Transverse colon (tissue), 4 donors: Measurements from ENCODE around the gene FOXD2. TPM values are rescaled to one million over a fixed set of nuclear protein-coding genes. Genes with fewer than 3 reads are reported as not detected.
A peak's percentile ranks its signal among the peaks of the same experiment; 100 is the strongest.

ENCODE experiments used
- DNase-seq: peaks from one replicate; pipeline ENCODE4 v3.0.0-alpha.2; 2019
- H3K27ac ChIP-seq, 4 donors: fragments of 200-600 bp; sonication (generic); 2 replicates each; pipeline ENCODE4 v1.5.1; 2016 to 2018; ENCODE audit warnings: inconsistent platforms in 4 of 4
- H3K27me3 ChIP-seq: fragments of 200-600 bp; sonication (generic); 2 replicates; pipeline ENCODE4 v1.5.1; 2017; ENCODE audit warnings: inconsistent platforms
- H3K36me3 ChIP-seq, 4 donors: fragments of 200-600 bp; sonication (generic); 2 replicates each; pipeline ENCODE4 v1.5.1; 2017 to 2019; ENCODE audit warnings: inconsistent platforms in 4 of 4
- H3K4me1 ChIP-seq, 4 donors: fragments of 200-600 bp; sonication (generic); 2 replicates each; pipeline ENCODE4 v1.5.1; 2017 to 2020; ENCODE audit warnings: inconsistent platforms in 4 of 4
- H3K4me3 ChIP-seq, 4 donors: fragments of 200-600 bp; sonication (generic); 1 replicate in 1 of 4; 2 replicates in 3 of 4; pipeline versions ENCODE4 v1.5.1 to v1.6.1; 2017 to 2019; ENCODE audit warnings: inconsistent platforms in 4 of 4
- H3K9me3 ChIP-seq, 2 donors: fragments of 200-600 bp; sonication (generic); 2 replicates each; pipeline ENCODE4 v1.5.1; 2017 to 2019; ENCODE audit warnings: inconsistent platforms in 2 of 2
- EP300 ChIP-seq: sonication (generic); formaldehyde crosslinking; IDR thresholded peaks from one replicate; pipeline ENCODE4 v1.6.1; 2017; ENCODE audit warnings: antibody characterized with exemption, low read depth
- POLR2A ChIP-seq: fragments of 450-650 bp; IDR thresholded peaks from one replicate; pipeline ENCODE4 v1.6.1; 2016; ENCODE audit warnings: antibody characterized with exemption, mild to moderate bottlenecking, moderate library complexity
- POLR2AphosphoS5 ChIP-seq, 3 donors: sonication (generic); formaldehyde crosslinking; IDR thresholded peaks; one replicate each; pipeline ENCODE4 v1.6.1; 2016; ENCODE audit warnings: antibody characterized with exemption in 3 of 3
- WGBS, 2 donors: methylation state at CpG; one replicate each; pipeline ENCODE4 v1.1.5; 2018; ENCODE audit warnings: low coverage in 1 of 2; 5-methylcytosine and 5-hydroxymethylcytosine counted together
- in situ Hi-C, 4 donors: fragments of 200-750 bp; cut with MboI; loops; one replicate each; pipeline versions ENCODE4 v1.15.0 to v1.15.1; 2017; ENCODE audit warnings: low sequenced_read_pairs in 3 of 4, low pct_ligation_motif_present in 1 of 4, low pct_unique_long_range_greater_than_20kb in 1 of 4
- intact Hi-C: fragments of 100-400 bp; cut with DNase I; formaldehyde crosslinking; loops from one replicate; pipeline ENCODE4 v1.15.1; 2023; ENCODE audit warnings: low total_unique reads
- total RNA-seq, 4 donors: library from RNA; depleted of rRNA; stranded (reverse); fragments of >200 nt; gene quantifications; one replicate each; pipeline ENCODE4 v1.1.0, GENCODE V29; 2016
- TF ChIP-seq, protein P1 (sequence below), 5 experiments: fragments of 200-600 bp in 3 of 5; fragments of 450-650 bp in 2 of 5; sonication (generic) in 3 of 5; IDR thresholded peaks; 1 replicate in 2 of 5; 2 replicates in 3 of 5; pipeline ENCODE4 v1.5.1; 2016 to 2017; ENCODE audit warnings: antibody characterized with exemption in 5 of 5, inconsistent platforms in 3 of 5, mild to moderate bottlenecking in 2 of 5, moderate library complexity in 1 of 5

FOXD2 gene
- total RNA-seq, 4 donors from 2014 or later = 15.8 to 20.9 (median 17.2) TPM

DNA sequence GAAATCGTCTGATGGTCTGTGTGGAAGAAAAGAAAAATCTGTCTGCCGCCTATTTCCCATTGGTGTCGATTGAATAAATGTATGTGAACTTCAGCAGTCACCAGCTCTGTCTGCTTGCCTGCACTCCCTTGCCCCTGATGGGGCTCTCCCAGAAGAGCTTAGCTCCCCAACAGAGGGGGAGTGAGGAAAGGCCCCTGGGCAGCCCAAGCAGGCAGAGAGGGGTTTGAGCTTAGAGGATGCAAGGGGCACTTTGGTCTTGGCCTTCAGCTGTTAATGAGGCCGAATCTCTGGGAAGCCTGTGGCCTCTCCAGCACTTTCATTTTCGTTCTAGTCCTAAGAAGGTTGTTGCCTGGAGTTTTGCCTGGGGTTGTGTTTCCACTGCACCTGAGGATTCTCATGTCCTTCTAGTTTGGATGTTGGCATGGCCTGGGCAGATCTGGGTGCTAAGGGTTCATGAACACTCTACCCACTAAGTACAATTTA, 2.8 kb downstream of the FOXD2 start:
- Histone ChIP-seq H3K4me3 (peak overlapping the region in 3 of 4 donors; percentile 61 to 85 (median 74)), H3K27ac (peak overlapping the region; percentile 61 to 95 (median 91)), H3K4me1 (peaks cover 0 to 40% (median 11%) of the 10 kb centered on the region in 4 donors), H3K9me3 (no peaks in the 10 kb centered on the region), H3K27me3 (peaks cover 92% of the 10 kb centered on the region), H3K36me3 (no peaks in the 10 kb centered on the region)
- DNase-seq = no peak
- in situ Hi-C loops = loop anchor here in 2 of 4 donors (10.0 to 25.0 kb wide), 2 partner anchors 272 to 274 kb away; no protein-coding TSS in a partner anchor
- WGBS, 2 donors = 22 to 30% methylated on average over 3 to 5 of the region's 5 CpGs
- no peak for TF ChIP-seq EP300
- TF ChIP-seq POLR2AphosphoS5 (IDR thresholded peaks at IDR 0.05) = peak in 2 of 3 donors; percentile 14 to 26
- intact Hi-C loops = no loop called here

DNA sequence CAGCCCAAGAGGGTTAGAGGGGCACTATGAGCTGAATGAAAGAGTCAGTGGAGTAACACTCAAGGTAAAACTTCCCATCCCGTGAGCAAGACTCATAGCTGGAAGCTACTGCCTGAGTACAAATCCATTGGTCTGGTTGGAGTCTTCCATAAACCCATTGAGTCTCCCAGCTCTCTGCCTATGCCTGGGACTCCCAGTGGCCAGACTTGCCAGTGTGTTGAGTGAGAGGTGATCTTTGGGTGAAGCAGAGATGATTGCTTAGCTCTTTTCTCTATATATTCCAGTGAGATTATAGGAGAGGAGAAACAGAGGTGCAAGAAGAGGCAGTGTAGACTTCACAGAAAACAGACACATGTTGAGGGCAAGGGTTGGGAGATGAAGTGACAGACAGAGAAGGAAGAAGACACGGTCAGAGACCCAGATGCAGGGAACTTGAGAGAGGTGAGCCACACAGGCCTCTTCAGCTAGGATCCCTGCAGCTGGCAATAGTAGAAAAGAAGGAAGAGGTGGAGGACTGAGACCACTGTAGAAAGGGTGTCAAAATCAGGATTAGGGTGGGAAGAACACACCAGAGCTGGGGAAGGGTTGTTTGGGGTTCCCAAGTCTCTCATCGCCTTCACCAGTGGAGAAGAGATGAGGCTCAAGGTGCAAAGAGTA, 3.7 kb downstream of the FOXD2 start:
- Histone ChIP-seq H3K4me1 (peaks cover 0 to 39% (median 14%) of the 10 kb centered on the region in 4 donors), H3K9me3 (no peaks in the 10 kb centered on the region), H3K27ac (peak overlapping the region; percentile 61 to 95 (median 91)), H3K4me3 (peak overlapping the region in 3 of 4 donors; percentile 61 to 85 (median 74)), H3K27me3 (peaks cover 92% of the 10 kb centered on the region), H3K36me3 (no peaks in the 10 kb centered on the region)
- in situ Hi-C loops = loop anchor here in 2 of 4 donors (10.0 to 25.0 kb wide), 2 partner anchors 271 to 273 kb away; no protein-coding TSS in a partner anchor
- DNase-seq = no peak
- intact Hi-C loops = no loop called here
- WGBS, 2 donors = 64 to 75% methylated on average over 1 to 3 of the region's 3 CpGs
- no peak for TF ChIP-seq EP300
- TF ChIP-seq, protein P1, sequence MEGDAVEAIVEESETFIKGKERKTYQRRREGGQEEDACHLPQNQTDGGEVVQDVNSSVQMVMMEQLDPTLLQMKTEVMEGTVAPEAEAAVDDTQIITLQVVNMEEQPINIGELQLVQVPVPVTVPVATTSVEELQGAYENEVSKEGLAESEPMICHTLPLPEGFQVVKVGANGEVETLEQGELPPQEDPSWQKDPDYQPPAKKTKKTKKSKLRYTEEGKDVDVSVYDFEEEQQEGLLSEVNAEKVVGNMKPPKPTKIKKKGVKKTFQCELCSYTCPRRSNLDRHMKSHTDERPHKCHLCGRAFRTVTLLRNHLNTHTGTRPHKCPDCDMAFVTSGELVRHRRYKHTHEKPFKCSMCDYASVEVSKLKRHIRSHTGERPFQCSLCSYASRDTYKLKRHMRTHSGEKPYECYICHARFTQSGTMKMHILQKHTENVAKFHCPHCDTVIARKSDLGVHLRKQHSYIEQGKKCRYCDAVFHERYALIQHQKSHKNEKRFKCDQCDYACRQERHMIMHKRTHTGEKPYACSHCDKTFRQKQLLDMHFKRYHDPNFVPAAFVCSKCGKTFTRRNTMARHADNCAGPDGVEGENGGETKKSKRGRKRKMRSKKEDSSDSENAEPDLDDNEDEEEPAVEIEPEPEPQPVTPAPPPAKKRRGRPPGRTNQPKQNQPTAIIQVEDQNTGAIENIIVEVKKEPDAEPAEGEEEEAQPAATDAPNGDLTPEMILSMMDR (IDR thresholded peaks at IDR 0.05) = peak in 1 of 5 experiments; percentile 19

DNA sequence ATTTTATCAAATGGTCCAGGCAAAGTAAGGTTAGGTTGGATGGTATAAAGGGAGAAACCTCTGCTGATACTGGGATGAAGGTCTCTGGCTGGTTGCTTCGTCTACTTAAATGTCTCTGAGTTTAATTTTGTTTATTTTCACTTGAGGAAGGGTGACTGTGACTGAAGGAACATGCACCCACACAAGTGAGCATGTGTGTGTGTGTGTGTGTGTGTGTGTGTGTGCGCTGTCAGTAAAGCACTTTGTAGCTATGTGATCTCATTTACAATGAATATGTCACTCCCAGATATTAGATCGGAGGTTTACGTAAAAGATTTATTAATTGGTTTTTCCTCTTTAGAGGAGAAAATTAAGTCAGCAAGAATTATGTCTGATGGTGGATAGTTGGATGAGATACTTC, 4.4 kb downstream of the FOXD2 start:
- 59 to 68% methylated on average over 3 to 4 of the region's 4 CpGs for WGBS, 2 donors
- TF ChIP-seq EP300 (no peak), POLR2A (no peak), POLR2AphosphoS5 (IDR thresholded peaks at IDR 0.05) (no peak)
- TF ChIP-seq, protein P1 (IDR thresholded peaks at IDR 0.05) = no peak
- no peaks in the 10 kb centered on the region for H3K36me3 ChIP-seq
- H3K27ac ChIP-seq = peak overlapping the region; percentile 61 to 95 (median 91)
- peak overlapping the region in 3 of 4 donors; percentile 50 to 74 (median 61) for H3K4me3 ChIP-seq
- H3K9me3 ChIP-seq = no peaks in the 10 kb centered on the region
- peaks cover 92% of the 10 kb centered on the region for H3K27me3 ChIP-seq
- no peak for DNase-seq
- H3K4me1 ChIP-seq = peaks cover 0 to 34% (median 13%) of the 10 kb centered on the region in 4 donors
- intact Hi-C loops = no loop called here
- in situ Hi-C loops = loop anchor here in 2 of 4 donors (10.0 to 25.0 kb wide), 2 partner anchors 270 to 273 kb away; no protein-coding TSS in a partner anchor

DNA sequence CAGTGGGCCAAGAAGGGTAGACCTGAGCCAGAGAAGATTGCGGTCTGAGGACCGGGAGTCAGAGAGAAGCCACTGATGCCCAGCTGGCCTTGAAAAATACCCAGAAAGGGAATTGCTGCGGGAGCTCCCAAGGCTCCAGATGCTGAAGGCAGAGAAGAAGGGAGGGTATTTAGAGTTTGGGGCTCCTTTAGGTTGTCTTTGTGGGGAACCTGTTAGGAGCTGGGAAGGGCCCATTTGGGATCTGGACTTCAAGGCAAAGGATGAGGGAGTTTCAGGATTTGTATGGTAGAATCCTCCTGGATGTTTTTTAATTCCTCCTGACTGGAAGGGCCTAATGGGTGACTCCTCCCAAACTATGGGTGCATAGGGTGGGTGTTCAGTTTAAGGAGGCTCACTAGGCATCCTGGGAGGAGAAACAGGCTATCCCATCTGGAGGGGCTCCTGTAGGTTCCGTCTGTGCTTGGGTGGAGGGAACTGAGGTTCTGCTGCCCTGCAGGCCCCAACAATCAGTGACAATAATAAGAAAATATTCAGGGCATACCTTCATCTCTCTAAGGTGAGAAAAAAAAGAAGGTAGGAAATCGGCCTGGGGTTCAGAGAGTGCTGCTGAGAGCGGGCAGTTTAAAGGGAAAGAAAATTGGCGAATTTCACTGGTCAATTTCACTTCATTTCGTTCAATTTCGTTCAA, 5.1 kb downstream of the FOXD2 start:
- DNase-seq = no peak
- intact Hi-C loops (no loop called here), in situ Hi-C loops (loop anchor here in 2 of 4 donors (10.0 to 25.0 kb wide), 2 partner anchors 269 to 272 kb away; no protein-coding TSS in a partner anchor)
- WGBS, 2 donors = 0 to 33% methylated on average over 2 to 9 of the region's 9 CpGs
- peak overlapping the region; percentile 61 to 95 (median 91) for H3K27ac ChIP-seq
- H3K9me3 ChIP-seq = no peaks in the 10 kb centered on the region
- no peak for TF ChIP-seq POLR2AphosphoS5 (IDR thresholded peaks at IDR 0.05)
- no peak for TF ChIP-seq POLR2A
- TF ChIP-seq, protein P1 (IDR thresholded peaks at IDR 0.05) = no peak
- no peak for TF ChIP-seq EP300
- peak overlapping the region in 3 of 4 donors; percentile 26 to 50 (median 32) for H3K4me3 ChIP-seq
- peaks cover 0 to 33% (median 11%) of the 10 kb centered on the region in 4 donors for H3K4me1 ChIP-seq
- peaks cover 97% of the 10 kb centered on the region for H3K27me3 ChIP-seq
- no peaks in the 10 kb centered on the region for H3K36me3 ChIP-seq
